Measurements from ENCODE around the gene KRTAP3-2. TPM values are rescaled to one million over a fixed set of nuclear protein-coding genes. Genes with fewer than 3 reads are reported as not detected.
"Not testable (repeated sequence)": the region's sequence is repeated elsewhere in the genome, so short reads cannot be mapped to it uniquely, and the experiment has no call there.

KRTAP3-2 gene
- total RNA-seq: not detected in 2 replicates

- intact Hi-C loops (cut with micrococcal nuclease): not testable (repeated sequence)
Observed at GRCh38 chr17:40999563-40999962, at the start of gene KRTAP3-2. Gene KRTAP3-2, minus strand, starts transcription at chr17:40999906. Its CDS starts 53 bp downstream, at chr17:40999853.

DNA sequence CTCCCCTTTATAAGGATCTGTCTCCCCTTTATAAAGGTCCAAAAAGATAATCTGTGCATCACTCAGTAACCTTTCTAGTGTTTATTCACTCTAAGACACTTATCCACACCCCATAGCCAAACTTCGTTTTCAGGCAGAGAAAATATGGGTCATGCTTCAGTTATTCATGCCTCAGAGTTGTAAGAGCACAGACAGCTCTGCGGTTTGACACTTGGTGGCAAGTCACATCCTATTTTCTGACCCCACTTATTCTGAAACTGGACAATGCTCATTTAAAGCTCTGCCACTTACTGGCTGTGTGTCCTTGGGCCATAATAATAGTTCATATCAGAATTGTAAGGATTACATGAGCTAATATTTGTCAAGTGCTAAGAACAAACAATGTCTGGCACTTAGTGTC is 49.4 kb upstream of the KRTAP3-2 start:
- intact Hi-C loops (cut with micrococcal nuclease): no loop called here

GRCh38 chr17:41048441-41048840 is 48.7 kb upstream of the KRTAP3-2 start:
- intact Hi-C loops (cut with micrococcal nuclease): no loop called here

DNA sequence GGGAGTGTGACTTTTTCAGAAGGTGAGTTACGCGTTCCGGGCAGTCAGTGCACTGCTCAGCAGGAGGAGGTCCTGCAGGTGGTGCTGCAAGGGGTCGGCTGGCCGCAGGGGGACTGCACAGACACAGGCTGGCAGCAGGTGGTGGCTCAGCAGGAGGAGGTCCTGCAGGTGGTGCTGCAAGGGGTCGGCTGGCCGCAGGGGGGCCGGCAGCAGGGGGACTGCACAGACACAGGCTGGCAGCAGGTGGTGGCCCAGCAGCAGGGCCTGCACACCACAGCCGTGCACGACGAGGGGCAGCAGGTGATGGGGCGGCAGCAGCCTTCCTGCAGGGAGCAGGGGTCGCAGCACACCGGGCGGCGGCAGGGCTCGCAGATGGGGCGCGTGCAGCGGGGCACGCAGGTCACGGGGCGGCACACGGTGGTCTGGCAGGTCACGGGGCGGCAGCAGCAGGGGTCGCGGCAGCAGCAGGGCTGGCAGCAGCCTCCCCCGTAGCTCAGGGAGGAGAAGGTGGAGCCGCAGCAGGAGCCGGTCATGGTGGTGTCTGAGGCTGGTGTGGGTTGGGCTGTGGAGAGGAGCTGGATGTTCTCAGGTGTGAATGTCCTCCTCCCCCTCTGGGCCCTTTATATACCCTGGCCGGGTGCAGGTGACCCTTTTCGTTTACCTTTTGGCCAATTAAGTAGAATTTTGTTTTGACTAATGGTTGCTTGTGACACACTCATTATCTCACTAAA is 47.2 kb upstream of the KRTAP3-2 start, which contains the start of gene KRTAP2-1:
TSS of gene KRTAP2-1 (minus strand) at position 582 of the 731 bp plus-strand sequence. CDS start at position 533, 49 bp downstream.
- intact Hi-C loops (cut with micrococcal nuclease): not testable (repeated sequence)

DNA sequence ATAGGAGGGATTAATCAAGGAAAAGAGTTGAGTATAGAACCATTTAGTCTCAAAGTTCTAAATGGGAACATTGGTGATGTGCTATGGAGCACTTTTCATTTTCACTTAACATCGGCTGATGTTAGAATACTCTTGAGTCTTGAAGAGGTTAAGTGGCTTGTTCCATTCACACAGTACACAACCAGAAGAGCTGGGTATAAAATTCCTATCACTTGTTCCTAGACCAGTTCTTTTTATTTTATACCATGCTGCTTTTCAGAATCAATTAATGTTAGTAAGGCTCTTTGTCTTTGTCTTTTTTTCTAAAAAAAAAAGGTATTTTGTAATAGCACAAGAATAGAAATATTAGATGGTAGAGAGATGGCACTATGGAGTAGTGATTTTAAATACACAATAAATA is 43.2 kb upstream of the KRTAP3-2 start:
- intact Hi-C loops (cut with micrococcal nuclease): no loop called here

GRCh38 chr17:41040783-41041571 is 41.3 kb upstream of the KRTAP3-2 start, which contains the start of gene KRTAP1-1:
Gene KRTAP1-1, minus strand, starts transcription at chr17:41041450. Its CDS starts 53 bp downstream, at chr17:41041397.
- intact Hi-C loops (cut with micrococcal nuclease): not testable (repeated sequence)

GRCh38 chr17:41037853-41038350 is 38.2 kb upstream of the KRTAP3-2 start:
- intact Hi-C loops (cut with micrococcal nuclease): no loop called here

DNA sequence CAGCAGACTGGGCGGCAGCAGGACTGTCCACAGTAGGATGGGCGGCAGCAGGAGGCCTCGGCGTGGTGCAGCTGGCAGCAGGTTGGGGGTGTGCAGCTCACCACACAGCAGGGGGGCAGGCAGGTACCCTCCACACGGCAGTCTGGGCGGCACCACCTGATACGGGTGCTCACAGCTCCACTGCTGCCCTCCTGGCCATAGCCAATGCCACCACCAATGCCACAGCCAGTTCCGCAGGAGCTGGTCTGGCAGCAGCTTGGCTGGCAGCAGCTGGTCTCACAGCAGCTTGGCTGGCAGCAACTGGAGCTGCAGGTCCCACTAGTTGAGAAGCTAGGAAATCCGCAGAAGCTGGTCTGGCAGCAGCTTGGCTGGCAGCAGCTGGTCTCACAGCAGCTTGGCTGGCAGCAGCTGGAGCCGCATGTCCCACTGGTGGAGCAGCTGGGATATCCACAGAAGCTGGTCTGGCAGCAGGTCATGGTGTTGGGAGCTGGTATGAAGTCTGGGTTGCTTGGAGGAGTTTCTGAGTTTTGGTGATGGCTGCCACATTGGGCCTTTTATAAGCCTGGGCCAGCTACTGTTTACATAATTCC is 34.7 kb upstream of the KRTAP3-2 start, which contains the start of gene KRTAP1-3:
TSS of gene KRTAP1-3 (minus strand) at position 529 of the 590 bp plus-strand sequence. CDS start at position 476, 53 bp downstream.
- intact Hi-C loops (cut with micrococcal nuclease): not testable (repeated sequence)

DNA sequence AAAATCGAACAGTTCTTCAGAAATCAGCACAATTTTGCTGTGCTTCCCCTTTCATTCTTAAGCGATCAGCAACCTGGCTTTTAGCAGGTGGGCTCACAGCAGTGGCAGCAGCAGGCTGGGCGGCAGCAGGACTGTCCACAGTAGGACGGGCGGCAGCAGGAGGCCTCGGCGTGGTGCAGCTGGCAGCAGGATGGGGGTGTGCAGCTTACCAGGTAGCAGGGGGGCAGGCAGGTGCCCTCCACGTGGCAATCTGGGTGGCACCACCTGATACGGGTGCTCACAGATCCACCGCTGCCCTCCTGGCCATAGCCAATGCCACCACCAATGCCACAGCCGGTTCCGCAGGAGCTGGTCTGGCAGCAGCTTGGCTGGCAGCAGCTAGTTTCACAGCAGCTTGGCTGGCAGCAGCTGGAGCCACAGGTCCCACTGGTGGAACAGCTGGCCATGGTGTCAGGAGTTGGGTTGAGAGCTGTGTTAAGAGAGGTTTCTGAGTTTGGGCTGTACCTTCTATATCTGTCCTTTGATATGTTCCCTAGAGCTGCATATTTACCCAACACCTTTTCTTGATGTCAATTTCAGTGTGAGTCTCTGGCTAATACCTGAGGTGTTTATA is 30.0 kb upstream of the KRTAP3-2 start, which contains the start of gene KRTAP1-4:
TSS of gene KRTAP1-4 (minus strand) at position 563 of the 613 bp plus-strand sequence. CDS start at position 446, 117 bp downstream.
- intact Hi-C loops (cut with micrococcal nuclease): no loop called here

GRCh38 chr17:41026715-41027471 is 27.2 kb upstream of the KRTAP3-2 start, which contains the start of gene KRTAP1-5:
Gene KRTAP1-5, minus strand, starts transcription at chr17:41027208. Its CDS starts 53 bp downstream, at chr17:41027155.
- intact Hi-C loops (cut with micrococcal nuclease): no loop called here

- intact Hi-C loops (cut with micrococcal nuclease): no loop called here
Observed at GRCh38 chr17:41024697-41025096, 25.0 kb upstream of the KRTAP3-2 start.

- intact Hi-C loops (cut with micrococcal nuclease): no loop called here
Observed at GRCh38 chr17:41020336-41020735, 20.6 kb upstream of the KRTAP3-2 start.

- intact Hi-C loops (cut with micrococcal nuclease): no loop called here
Observed at GRCh38 chr17:41019415-41019814, 19.7 kb upstream of the KRTAP3-2 start.

GRCh38 chr17:41018541-41018940 is 18.8 kb upstream of the KRTAP3-2 start:
- intact Hi-C loops (cut with micrococcal nuclease): no loop called here

DNA sequence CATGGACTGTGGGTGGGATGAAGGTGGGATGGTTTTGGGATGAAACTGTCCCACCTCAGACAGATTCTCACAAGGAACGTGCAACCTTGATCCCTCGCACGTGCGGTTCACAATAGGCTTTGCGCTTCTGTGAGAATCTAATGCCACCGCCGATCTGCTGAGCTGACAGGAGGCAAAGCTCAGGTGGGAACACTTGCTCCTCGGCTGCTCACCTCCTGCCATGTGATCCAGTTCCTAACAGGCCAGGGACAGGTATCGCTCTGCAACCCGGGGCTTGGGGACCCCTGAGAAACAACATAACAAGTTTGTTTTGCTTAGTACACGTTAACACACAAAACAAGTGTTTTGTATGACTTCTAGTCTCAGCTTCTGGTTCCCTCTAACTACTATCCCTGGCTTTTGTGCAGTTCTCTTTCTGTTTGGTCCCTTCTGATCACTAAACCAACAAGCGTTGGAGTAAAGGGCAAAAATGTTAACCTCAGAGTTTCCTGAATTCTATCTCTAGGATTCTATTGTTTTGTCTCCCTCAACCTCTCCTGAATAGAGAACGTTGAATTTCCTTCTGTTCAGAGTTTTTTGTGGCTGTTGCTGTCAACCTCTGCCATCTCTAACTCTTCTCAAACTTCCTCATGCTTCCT is 17.0 kb upstream of the KRTAP3-2 start:
- intact Hi-C loops (cut with micrococcal nuclease): no loop called here

- intact Hi-C loops (cut with micrococcal nuclease): no loop called here
Observed at GRCh38 chr17:41015454-41015853, 15.7 kb upstream of the KRTAP3-2 start.

- intact Hi-C loops (cut with micrococcal nuclease): no loop called here
Observed at GRCh38 chr17:41013606-41014005, 13.9 kb upstream of the KRTAP3-2 start.

- intact Hi-C loops (cut with micrococcal nuclease): no loop called here
Observed at GRCh38 chr17:41013181-41013580, 13.5 kb upstream of the KRTAP3-2 start.

- intact Hi-C loops (cut with micrococcal nuclease): no loop called here
Observed at GRCh38 chr17:41012326-41013120, 12.8 kb upstream of the KRTAP3-2 start.

Data from T-helper 2 cell treated with Interferon-gamma antibody and Interleukin-4, amounts not matched to agents 100 ng/mL and 5 ng/mL, for 36 hours (primary cell).